ENCODE results near the gene SLC30A7.

The SLC30A7 gene

DNA sequence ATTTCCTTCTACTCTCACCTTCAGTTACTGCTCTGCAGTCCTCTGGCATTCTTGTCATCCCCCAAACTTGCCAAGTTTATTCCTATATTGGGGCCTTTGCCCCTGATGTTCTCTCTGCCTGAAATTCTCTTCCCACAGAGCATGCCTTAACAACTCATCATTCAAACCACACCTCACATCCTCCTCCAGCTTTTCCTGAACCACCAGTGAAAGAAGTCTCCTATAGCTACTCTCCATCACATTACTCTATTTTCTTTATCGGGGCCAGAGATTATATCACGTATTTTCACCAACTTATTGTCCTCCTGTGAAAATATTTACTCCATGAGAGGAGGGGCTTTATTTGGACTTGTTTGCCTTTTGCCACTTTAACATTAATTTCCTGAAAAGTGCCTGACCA is 33.3 kb upstream of the SLC30A7 start:
- H3K79me2 ChIP-seq (ENCODE audit: insufficient read depth, low read length), result no peaks in the 10 kb centered on the region
- no peaks in the 10 kb centered on the region for H3K9me2 ChIP-seq (ENCODE audit: low read depth, low read length)
- no peak overlapping the region for H2AFZ ChIP-seq (ENCODE audit: low read length)
- no peak for TF ChIP-seq EZH2 (IDR thresholded peaks at IDR 0.05; ENCODE audit: borderline replicate concordance, low read length)
- TF ChIP-seq, protein P1, sequence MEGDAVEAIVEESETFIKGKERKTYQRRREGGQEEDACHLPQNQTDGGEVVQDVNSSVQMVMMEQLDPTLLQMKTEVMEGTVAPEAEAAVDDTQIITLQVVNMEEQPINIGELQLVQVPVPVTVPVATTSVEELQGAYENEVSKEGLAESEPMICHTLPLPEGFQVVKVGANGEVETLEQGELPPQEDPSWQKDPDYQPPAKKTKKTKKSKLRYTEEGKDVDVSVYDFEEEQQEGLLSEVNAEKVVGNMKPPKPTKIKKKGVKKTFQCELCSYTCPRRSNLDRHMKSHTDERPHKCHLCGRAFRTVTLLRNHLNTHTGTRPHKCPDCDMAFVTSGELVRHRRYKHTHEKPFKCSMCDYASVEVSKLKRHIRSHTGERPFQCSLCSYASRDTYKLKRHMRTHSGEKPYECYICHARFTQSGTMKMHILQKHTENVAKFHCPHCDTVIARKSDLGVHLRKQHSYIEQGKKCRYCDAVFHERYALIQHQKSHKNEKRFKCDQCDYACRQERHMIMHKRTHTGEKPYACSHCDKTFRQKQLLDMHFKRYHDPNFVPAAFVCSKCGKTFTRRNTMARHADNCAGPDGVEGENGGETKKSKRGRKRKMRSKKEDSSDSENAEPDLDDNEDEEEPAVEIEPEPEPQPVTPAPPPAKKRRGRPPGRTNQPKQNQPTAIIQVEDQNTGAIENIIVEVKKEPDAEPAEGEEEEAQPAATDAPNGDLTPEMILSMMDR (IDR thresholded peaks at IDR 0.05; ENCODE audit: low read length), result no peak
- H3K36me3 ChIP-seq (ENCODE audit: insufficient read depth, low read length), result no peaks in the 10 kb centered on the region
- H3F3A ChIP-seq (ENCODE audit: insufficient read depth, low read length), result no peaks in the 10 kb centered on the region
- no peaks in the 10 kb centered on the region for H3K9me3 ChIP-seq (ENCODE audit: low read length)
- H3K27ac ChIP-seq (ENCODE audit: low read depth, low read length, poor library complexity, severe bottlenecking), result no peak overlapping the region
- H3K27me3 ChIP-seq (ENCODE audit: insufficient read depth, low read length), result no peaks in the 10 kb centered on the region
- H3K4me2 ChIP-seq (ENCODE audit: low read length), result no peak overlapping the region
- H3K4me3 ChIP-seq (ENCODE audit: low read depth, low read length, poor library complexity, severe bottlenecking), result no peak overlapping the region
- H3K9ac ChIP-seq (ENCODE audit: low read length), result no peak overlapping the region
- no peaks in the 10 kb centered on the region for H3K4me1 ChIP-seq (ENCODE audit: insufficient read depth, low read length, severe bottlenecking)
- no peaks in the 10 kb centered on the region for H4K20me1 ChIP-seq (ENCODE audit: insufficient read depth, low read length)

DNA sequence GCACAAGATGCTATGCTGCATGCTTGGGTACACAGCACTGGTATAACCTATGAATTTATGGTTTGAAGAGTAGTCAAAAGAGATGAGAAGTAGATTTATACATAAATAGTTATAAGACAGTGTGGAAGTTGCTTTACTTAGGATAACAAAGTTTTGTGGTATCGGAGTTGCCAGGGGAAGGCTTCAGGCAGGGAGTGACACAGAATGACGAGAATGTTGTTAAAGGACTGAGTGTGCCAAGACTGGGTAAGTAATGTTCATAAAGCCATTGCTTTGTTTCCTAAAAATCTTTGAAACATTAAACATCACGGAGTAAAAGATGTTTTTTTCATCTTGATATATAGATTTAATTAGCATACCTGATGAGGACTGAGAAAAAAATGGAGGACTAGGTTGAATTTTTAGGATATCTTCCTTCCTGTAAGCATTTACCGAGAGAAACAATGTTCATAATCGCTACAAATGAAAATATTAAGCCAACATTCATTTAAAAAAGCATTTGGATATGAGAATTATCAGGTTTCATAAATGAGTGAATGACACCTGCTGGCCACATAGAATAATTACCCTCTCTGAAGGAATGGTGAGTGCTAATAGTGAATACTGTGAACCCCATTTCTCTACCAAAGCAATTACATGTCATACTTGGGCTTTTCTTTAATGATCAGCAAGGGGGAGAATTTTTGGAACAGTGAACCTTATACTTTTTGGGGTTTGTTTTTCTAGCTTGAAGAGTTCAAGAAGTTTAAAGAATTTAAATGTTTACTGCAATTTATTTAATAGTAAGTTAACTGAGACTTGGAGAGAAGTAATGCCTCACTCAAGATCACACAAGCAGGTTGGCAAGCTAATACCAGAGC is 29.6 kb upstream of the SLC30A7 start:
- H2AFZ ChIP-seq (ENCODE audit: low read length), result no peak overlapping the region
- H3K79me2 ChIP-seq (ENCODE audit: insufficient read depth, low read length), result no peaks in the 10 kb centered on the region
- H3K9ac ChIP-seq (ENCODE audit: low read length), result no peak overlapping the region
- H3K9me2 ChIP-seq (ENCODE audit: low read depth, low read length), result no peaks in the 10 kb centered on the region
- H3F3A ChIP-seq (ENCODE audit: insufficient read depth, low read length), result no peaks in the 10 kb centered on the region
- no peaks in the 10 kb centered on the region for H3K4me1 ChIP-seq (ENCODE audit: insufficient read depth, low read length, severe bottlenecking)
- H3K9me3 ChIP-seq (ENCODE audit: low read length), result no peaks in the 10 kb centered on the region
- H4K20me1 ChIP-seq (ENCODE audit: insufficient read depth, low read length), result no peaks in the 10 kb centered on the region
- no peak overlapping the region for H3K27ac ChIP-seq (ENCODE audit: low read depth, low read length, poor library complexity, severe bottlenecking)
- TF ChIP-seq, protein P1 (IDR thresholded peaks at IDR 0.05; ENCODE audit: low read length), result peak; percentile 60
- TF ChIP-seq EZH2 (IDR thresholded peaks at IDR 0.05; ENCODE audit: borderline replicate concordance, low read length), result no peak
- no peak overlapping the region for H3K4me3 ChIP-seq (ENCODE audit: low read depth, low read length, poor library complexity, severe bottlenecking)
- H3K27me3 ChIP-seq (ENCODE audit: insufficient read depth, low read length), result no peaks in the 10 kb centered on the region
- no peak overlapping the region for H3K4me2 ChIP-seq (ENCODE audit: low read length)
- H3K36me3 ChIP-seq (ENCODE audit: insufficient read depth, low read length), result no peaks in the 10 kb centered on the region

DNA sequence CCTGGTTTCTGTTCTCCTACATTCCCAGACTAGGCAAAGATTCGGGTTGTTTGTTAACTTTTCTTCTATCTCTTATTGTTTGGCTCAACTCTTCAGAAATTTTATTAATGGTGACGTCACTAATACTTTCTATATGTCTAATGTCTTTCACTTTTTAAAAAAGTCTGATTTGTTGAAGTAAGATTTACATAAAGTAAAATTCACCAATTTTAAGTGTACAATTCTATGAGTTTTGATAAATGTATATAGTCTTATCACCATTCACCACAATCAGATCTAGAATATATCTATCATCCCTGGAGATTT is 29.0 kb upstream of the SLC30A7 start:
- Histone ChIP-seq H3K4me3 (ENCODE audit: low read depth, low read length, poor library complexity, severe bottlenecking) (no peak overlapping the region), H3K36me3 (ENCODE audit: insufficient read depth, low read length) (no peaks in the 10 kb centered on the region), H4K20me1 (ENCODE audit: insufficient read depth, low read length) (no peaks in the 10 kb centered on the region), H3K27ac (ENCODE audit: low read depth, low read length, poor library complexity, severe bottlenecking) (no peak overlapping the region), H2AFZ (ENCODE audit: low read length) (no peak overlapping the region), H3K79me2 (ENCODE audit: insufficient read depth, low read length) (no peaks in the 10 kb centered on the region), H3K4me2 (ENCODE audit: low read length) (no peak overlapping the region), H3F3A (ENCODE audit: insufficient read depth, low read length) (no peaks in the 10 kb centered on the region), H3K9ac (ENCODE audit: low read length) (no peak overlapping the region), H3K4me1 (ENCODE audit: insufficient read depth, low read length, severe bottlenecking) (no peaks in the 10 kb centered on the region), H3K9me2 (ENCODE audit: low read depth, low read length) (no peaks in the 10 kb centered on the region), H3K9me3 (ENCODE audit: low read length) (no peaks in the 10 kb centered on the region), H3K27me3 (ENCODE audit: insufficient read depth, low read length) (no peaks in the 10 kb centered on the region)
- no peak for TF ChIP-seq EZH2 (IDR thresholded peaks at IDR 0.05; ENCODE audit: borderline replicate concordance, low read length)
- TF ChIP-seq, protein P1 (IDR thresholded peaks at IDR 0.05; ENCODE audit: low read length), result no peak

Data from OCI-LY1 (cell line).